HG02885 (cell line): Measurements from ENCODE around the gene NET1.

ENCODE experiments used
- ATAC-seq: cut with Tn5 transposase; IDR thresholded peaks from one replicate; pipeline ENCODE4 v1.9.1; 2021; ENCODE audit warnings: mild to moderate bottlenecking; ENCODE audit not compliant: unreplicated experiment, poor library complexity

The NET1 gene

DNA sequence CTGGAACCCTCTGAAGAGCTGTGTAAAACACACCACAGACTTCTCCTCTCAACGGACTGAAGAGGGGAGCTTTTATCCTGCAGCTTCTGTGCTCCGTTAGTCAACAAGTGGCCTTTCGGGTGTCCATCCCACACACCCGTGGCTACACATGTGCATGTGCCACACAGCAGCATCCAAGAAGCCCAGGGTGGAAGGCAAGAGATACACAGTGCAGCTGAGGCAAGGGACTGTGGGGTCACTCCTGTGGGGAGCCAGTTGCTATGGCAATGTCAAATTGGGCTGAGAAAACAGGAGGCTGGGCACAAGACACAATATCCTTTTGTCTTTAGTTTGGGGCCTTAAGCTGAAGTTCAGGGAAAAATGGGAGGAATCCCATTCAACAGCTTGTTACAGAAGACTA, 28.7 kb downstream of the NET1 start:
- ATAC-seq: no peak

DNA sequence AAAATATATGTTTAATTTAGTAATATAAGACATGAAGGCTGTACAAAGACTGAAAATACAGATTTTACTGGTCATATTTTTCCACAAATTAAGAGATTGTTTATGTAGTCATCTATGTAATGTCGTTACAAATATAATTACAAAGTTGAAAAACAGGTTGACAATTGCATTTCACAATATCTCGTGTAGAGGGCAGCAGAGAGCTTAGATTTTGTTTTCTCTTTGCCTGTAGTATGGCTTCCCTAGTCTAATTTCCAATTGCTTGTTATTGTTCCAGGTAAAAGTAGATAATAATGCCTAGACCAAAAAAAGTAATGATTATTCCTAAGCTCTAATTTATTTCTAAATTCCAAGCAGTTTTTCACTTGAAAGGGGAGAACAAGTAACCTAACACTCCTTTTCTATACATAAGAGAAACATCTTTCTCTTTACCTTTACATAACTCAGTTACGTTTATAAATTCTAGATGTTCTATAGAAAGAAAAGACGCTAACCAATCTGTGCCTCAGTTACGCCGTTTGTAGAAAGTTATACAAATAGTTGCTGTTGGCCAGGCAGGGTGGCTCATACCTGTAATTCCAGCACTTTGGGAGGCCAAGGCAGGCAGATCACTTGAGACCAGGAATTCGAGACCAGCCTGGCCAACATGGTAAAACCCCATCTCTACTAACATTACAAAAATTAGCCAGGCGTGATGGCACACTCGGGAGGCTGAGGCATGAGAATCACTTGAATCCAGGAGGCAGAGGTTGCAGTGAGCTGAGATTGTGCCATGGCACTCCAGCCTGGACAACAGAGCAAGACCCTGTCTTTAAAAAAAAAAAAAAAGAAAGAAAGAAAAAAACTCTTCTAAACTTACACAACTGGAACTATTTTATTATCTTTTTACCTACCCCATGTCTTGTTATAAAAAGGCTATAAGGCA, 30.0 kb downstream of the NET1 start:
- ATAC-seq: no peak

DNA sequence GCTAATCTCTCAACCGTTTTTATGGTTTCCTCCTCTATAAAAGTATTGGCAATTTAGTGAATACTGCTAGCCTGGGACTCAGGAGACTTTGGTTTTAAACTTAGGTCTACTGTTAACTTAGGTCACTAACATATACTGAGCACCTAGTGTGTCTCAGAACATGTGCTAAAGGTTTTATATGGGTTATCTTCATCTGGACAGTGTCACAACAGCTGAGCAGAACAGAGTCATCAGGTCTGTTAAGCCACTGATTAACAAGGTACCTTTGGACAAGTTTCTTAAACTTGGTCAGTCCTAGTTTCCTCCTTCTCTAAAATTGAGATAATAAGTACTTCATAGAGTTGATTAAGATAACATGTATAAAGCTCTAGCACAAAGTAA, 30.6 kb downstream of the NET1 start:
- peak; percentile 9 for ATAC-seq

DNA sequence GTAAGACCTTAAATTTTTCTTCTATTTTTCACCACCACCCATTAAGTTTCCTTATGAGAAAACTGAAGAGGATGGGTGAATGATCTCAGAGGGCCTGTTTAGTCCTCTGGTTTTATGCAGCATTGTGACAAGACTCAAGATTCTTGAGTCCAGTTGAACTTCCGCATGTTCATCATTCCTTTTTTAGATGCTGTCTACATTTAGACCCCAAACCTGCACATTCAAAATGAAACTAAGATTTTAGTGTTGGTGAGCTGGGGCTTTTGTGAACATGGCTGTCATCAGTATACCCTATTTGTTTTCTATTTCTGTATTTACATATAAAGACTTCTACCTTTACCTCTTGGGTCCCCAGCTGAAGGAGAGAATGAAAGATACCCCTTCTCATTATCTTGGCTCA, 31.1 kb downstream of the NET1 start:
- peak; percentile 83 for ATAC-seq

DNA sequence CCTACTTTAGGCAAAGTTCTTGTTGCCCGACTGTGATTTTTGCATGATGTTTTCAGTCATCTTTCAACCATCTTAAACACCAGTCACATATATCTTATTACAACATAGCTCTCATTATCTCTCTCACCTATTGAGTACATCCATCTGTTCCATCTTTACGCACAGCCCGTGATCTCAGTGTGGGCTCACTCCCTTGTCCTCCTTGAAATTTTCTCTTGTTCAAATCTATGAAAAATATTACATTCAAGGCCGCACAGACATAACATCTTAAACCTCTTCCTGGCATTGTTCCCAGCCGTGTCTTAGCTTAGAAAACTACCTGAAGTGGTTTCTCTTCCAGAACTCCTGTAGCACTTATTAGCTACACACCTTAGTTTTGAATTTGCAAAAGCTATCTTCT, 32.6 kb downstream of the NET1 start:
- ATAC-seq: no peak

DNA sequence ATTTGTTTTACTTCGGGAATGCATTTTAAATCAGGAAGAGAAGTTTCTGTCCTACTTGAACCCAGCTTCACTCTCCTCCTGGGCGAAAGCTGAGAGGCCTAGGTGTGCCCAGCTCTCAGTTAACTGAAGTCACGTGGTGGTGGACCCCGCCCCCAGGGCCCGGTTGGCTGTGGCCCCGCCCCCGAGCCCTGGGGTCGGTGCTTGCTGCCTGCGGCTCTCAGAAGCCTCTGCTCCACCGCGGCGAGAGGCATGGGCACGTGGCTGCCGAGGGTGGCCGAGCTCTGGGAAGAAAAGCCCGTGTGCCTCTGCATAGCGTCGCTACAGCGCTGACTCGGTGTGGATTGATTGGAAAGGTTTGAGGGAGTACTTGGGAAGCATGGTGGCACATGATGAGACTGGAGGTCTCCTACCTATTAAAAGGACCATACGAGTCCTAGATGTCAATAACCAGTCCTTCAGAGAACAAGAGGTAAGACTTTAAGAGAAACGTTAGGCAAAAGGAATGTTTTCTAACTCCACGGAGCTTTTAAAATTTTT, 34.1 kb downstream of the NET1 start:
- ATAC-seq: no peak

DNA sequence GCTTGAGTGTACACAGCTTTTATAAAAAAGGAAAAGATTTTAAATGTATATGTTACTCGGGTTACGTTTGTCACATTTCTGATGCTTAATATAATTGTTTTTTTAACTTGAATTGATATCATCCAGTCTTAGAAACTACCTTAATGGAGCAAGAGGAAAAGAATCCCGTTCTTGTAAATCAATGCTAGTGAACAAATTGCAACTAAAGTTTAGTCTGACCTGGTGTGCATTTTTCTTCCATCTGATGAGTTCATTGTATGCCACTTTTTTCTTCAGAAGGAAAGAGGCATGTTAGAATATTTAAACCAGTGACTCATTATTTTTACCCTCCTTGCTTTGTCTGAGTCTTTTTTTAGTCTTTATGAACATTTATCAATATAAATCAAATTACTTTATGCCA, 34.7 kb downstream of the NET1 start:
- no peak for ATAC-seq

DNA sequence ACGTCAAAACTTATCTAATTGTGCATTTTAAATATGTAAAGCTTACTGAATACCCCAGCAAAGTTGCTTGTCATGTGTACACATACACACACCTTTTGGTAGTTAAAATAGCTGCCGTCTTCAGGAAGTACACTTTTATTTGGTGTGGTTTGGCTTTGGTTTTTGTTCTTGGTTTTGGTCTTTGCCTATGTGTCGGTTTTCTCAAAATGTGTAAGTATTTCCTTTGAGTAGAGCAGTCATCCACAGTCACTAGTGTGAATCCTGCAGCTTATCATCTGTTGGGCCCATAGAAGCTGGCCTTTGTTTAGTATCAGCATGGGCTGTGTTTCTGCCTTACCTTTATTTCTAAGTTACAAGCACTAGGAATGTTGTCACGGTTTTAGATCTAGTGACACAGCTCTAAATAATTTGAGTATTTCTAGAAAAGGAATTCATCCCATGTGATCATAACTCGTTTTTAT, 35.3 kb downstream of the NET1 start:
- ATAC-seq: peak; percentile 72

DNA sequence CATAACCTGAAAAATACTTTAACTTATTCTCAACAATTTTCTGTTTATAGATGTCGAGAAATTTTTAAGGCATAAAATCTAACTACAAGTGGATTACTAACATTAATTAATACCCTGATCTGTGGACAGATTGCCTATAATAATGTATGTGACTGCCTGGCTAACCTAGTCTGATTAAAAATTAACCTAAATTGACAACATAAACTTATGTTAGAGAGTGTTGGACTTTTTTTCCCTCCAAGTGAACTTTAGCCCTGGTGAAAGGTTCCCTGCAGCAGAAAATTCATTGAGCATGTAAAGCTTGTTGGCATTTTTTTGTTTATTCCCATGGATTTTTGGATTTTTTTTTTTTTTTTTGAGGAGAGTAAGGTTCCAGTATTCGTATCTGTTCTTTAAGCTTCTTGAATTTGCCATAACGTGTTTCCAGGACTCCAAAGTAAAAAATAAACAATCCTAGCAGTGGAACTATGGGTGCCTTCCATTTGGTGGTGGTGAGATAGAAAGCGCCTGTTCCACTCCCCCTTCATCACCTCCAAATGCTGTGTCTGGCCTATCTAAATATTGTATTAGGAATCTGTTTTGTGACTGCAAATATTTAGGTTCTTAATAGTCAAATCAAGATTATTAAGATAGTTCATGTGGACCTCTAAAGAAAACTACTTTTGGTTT, 36.1 kb downstream of the NET1 start:
- ATAC-seq: no peak

DNA sequence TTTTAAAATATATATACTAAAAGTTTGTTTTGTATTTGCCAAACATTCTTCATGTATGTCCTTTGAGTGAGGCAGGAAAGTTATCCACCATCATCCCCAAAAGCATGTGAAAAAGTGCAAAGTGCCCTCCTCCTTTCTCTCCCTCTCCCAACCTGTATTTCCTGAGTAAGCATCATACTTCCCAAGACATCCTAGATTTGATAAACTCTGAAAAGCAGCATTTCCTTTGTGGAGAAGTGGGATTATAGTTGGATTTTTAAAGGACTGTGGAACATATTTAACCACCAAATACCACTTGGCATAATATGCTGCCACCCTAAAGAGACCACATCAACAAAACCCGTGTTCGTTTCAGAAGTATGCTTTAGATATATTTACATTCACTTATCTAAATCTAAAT, 36.9 kb downstream of the NET1 start:
- ATAC-seq: no peak

DNA sequence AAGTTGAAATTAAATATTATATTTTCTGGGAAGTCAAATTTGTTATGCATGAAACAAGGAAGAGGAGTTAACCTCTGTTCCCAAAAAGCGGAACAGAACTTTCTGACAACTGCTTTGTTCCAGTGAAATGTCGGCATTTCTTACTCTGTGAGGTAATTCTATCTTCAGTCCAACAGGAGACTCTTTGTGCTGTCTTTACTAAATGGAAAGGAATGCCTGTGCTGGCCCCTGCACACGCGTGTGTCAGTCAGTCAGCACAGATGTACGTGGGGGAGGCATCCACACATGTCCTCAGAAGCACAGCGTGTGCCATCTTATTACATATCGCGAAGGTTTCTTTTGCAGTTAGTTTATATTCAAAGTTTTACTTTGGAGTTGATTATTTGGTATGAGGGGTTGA, 37.5 kb downstream of the NET1 start:
- ATAC-seq: no peak

DNA sequence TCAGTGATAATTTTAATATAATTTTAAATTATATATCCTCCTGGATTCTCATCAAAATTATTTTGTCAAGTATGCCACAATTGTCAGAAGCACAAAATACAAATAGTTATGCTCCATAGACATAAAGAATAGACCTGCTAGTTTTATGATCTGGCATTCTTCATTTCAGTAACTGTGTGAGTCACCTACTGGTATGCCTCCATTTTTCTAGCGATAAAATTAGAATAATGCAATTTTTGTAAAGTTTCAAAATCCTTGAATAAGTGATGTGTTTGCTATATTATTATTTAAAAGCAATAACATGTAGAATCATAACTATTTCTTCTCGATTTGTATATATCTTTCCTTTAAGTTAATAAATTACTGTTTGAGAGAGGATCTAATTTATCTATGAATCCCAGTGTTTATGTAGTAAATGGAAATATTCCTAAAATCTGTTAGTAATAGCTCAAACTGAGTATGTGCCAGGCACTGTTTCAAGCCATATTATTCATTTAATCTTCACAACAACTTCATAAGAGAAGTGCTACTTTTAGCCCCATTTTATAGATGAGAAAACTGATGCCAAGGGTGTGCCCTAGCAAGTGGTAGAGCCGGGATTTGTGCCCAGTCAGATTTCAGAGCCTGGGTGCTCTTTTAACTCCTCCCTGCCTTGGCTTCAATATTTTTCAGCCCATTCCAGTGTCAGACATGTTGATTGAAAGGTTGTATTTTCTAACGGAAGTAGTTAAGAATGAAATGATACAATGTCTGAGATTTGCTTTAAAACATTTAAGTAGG, 38.4 kb downstream of the NET1 start:
- no peak for ATAC-seq

DNA sequence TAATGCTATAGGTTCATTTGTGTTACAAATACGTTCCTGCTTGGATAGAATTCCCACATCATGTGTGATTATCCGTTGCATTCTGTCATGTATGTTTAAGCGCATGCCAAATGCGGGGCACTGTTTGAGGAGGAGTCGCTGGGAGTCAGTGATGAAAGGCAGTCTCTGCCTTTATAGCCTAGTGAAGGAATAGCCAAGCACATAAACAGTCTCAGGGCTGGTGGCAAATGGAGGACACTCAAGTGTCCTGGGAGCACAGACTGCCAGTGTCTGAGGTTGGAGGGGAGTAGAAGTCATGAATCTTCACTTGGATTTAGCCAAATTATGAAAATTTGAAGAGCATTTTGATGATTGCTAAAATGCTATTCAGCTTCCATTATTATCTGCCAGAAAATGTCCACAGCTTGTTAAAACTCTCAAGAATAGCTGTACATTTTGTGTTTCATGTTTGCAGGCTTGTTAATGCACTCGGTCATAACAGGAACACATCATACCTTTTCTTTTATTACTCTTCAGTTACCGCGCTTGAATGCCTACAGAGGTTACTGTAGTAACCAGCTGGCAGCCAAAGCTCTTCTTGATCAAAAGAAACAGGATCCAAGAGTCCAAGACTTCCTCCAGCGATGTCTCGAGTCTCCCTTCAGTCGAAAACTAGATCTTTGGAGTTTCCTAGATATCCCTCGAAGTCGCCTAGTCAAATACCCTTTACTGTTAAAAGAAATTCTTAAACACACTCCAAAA, 41.6 kb downstream of the NET1 start:
- ATAC-seq: no peak

DNA sequence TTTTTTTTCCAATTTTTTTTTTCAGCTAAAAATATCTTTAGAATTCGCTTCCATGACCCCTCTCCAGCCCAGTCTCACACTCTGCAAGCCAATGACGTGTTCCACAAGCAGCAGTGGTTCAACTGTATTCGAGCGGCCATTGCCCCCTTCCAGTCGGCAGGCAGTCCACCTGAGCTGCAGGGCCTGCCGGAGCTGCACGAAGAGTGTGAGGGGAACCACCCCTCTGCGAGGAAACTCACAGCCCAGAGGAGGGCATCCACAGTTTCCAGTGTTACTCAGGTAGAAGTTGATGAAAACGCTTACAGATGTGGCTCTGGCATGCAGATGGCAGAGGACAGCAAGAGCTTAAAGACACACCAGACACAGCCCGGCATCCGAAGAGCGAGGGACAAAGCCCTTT, 44.2 kb downstream of the NET1 start:
- no peak for ATAC-seq

DNA sequence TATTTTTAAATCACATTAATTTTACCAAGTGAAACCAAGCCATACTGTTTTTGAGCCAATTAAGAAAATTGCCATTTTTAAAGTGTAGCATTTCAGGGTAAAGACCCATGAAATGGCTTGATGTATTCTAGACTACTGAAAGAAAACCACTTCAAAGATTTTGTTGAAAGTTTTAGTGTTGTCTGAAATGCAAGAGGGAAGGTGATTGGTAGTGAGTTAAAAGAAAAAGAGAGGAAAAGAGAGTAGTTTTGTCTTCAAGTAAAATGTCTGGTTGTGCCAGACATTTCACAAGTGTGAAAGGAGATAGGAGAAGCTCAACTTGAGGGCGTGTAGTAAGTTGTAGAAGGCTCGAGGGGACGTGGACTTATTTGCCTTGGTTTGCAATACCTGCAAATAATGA, 45.4 kb downstream of the NET1 start:
- ATAC-seq: no peak

DNA sequence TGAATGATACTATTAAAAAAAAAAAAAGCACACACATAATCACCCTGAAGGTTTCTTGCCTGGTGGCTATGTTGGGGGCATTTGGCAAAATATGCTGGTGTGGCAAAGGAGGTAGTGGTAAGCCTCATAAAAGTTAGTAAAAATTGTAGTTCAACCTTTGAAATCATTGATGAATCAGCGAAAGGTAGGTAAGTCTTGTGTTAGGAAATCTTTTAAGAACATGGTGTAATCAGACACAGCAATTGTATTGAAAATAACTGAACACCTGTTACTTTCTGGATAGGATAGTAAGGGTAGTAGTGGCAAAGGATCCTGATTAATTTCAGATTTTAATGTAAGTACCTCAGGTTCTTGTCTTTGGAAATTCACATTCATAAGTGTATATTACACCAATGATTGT, 46.1 kb downstream of the NET1 start:
- ATAC-seq: no peak

DNA sequence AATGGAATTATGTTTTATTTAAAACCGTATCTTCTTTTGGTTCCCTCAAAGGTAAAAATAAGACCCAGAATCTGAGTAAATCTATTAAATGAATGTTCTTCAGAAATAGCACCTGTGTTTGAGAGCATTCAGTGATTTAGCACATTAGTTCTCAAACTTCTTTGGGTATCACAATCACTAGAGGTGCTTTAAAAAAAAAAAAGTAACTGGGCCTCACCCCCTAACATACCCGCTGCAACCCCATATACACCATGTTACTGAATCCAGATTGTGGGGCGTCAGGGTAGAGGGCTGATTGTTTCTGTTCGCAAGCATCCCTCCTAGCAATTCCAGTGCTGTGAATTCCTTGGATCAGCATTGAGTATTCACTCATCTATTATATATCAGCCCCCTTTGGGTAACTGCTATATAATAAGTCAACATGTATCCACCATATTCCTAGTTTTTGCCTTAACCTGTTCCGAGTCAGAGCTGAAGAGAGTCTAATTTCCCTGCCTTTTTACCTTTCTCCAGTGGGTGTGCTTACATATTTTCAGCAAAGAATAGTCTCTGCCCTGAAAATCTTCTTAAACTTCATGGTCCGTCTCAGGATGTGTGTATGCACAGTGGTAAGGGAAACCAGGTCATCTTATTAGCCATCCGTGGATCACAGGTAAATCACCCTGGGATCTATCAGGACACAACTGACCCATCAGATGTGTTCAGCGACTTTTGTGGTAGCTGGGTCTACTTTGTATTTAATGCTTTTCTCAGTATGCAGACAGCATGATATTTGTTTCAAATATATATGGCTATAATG, 46.8 kb downstream of the NET1 start:
- no peak for ATAC-seq

DNA sequence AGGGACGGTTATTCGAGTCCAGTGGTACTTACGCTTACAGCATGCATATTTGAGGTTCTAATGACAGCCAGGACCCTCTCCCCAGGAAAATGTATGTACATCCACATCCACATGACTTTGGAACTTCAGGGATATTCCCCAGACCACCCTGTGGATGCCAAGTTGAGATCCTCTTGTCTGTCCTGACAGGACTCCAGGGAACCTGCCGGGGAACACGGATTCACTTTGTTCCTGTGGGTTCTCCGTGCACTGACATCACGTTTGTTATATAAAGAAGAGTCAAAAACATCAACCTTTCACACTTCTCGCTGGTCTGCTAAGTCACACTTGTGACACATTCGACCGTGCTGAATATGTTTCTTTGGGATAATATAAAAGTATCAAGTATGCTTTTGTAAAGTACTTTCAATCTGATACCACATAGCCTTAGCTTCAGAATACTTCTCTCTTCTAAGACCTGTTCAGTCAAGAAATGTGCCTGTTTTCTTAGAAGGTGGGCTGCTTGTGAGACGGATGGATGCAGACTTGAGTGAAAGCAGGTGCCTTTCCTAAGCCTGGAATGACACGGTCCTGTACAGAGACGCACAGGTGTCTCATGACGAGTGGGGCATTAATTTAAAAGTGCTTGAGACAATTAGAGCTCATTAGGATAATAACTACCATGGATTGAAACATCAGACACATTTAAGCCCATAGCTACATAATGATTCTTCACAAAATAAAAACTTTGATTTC, 48.3 kb downstream of the NET1 start:
- ATAC-seq: no peak

DNA sequence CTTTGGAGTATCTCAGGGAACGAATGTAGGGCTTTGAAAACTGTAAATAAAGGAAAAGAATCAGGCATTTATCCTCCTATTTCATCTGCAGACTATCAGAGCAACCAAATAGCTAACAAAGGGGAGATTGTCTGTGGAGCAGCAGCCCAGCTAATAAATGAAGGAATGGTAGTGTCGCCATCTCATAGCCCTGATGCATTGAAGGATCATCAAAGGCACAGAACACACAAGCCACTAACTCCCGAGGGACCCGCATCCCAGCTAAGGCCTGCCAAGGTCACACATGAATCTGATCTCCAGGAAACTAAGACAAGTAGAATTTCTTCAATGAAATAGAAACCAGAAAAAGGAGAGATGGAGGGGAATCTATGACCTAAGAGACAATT, 48.8 kb downstream of the NET1 start:
- no peak for ATAC-seq
